Stimulated activated CD4-positive, alpha-beta T cell treated with anti-CD3 and anti-CD28 coated beads, Interleukin-12 subunit alpha, Interleukin-12 subunit beta, amount 100 ng/mL, for 24 hours (primary cell): Measurements from ENCODE around the gene SPATA31D4.
"Not testable (repeated sequence)": the region's sequence is repeated elsewhere in the genome, so short reads cannot be mapped to it uniquely, and the experiment has no call there.

Experiments
- DNase-seq, 2 experiments: peaks; one replicate each; pipeline ENCODE4 v3.0.0-alpha.2; 2020; ENCODE audit warnings: low read depth in 2 of 2

SPATA31D4 gene

DNA sequence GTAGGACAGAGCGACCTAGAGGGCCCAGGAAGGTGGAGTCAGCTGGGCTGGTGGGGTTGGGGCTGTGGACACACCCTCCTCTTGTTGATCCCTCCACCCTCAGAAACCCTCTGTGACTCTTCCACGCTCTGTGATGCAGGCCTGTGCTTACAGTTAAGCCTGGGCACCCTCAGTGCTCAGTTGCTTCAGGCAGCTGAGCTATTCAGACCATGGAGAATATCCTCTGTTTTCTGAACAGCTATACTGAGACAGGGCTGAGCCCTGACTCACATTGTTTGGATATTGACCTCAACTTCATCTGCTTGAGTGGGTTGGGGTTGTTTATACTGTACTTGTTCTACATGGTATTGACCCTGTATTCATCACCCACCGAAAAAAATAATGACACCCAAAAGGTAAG lies at the start of gene SPATA31D4:
SPATA31D4 (plus strand) TSS at position 124 of the 400 bp plus-strand sequence; CDS start at position 210, 86 bp downstream.
- not testable (repeated sequence) for DNase-seq

DNA sequence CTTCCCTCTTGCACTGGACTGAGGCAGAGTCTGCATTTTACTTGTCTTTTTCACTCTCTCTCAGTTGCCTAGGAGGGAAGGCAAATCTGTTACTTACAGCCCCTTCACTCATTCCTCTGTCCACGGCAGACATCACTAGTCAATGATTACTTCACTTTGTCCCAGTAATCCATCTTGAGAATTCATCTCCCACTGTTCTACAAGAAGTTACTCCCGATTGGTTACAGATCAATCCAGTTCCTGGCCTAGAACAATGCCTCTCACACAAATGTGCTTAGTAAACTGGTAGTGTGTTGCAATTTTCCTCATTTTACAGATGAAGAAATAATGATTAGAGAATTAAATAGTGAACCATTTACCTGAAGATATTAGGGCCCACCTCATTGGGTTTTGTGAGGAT lies 49.7 kb upstream of the SPATA31D4 start:
- no peak for DNase-seq

DNA sequence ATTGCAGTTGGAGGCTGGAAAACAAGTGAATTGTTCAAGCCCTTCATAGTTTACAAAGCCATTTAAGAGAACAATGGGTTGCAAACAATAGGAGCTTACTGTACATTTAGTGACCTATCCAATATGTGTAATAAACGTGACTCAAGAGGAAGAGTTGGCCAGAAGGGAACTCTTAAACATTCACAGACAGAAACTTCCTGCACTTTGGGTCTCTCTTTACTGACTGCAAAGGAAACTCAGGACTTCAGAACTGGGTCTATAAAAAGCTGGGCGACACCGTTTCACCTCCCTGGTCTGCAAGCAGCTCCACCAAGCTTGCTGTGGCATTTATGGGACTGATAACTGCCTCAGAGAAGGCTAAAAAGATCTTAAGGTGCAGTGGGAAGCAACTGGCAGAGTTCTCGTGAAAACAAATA lies 48.7 kb upstream of the SPATA31D4 start:
- no peak for DNase-seq

DNA sequence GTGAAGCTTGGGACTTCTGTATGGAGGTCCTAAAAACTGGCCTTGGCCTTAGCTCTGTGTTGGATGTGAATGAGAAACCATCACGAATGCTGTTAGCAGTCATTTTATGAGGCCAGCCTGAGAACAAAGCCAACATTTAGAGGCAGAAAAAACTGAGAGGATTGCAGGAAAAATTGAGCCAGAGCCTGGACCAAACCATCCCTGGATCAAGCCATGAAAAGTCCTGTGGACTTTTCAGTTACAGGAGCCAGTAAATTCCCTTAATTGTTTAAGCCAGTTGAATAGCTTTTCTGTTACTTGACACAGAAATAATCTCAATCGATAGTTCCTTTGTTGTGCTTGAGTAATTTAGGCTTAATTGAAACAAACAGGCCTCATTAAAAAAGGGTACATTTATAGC lies 42.6 kb upstream of the SPATA31D4 start:
- DNase-seq, result no peak

DNA sequence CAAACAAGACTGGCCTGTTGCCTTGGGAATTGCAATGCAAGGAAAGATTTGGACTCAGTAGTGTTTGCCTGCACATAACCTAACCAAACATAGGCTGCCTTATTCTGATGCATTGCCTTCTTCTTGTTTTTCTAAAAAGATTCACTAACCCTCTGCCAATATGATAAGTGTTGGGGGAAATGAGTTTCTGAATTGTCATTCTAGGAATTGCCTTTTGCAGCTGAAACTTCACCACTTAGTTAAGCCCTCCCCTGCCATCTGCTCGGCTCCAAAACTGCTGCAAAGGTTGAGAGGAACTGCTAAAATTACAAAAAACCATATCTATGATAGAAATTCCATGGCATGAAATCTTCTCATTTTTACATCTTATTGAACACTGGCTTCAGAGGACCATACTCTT lies 41.6 kb upstream of the SPATA31D4 start:
- no peak for DNase-seq

DNA sequence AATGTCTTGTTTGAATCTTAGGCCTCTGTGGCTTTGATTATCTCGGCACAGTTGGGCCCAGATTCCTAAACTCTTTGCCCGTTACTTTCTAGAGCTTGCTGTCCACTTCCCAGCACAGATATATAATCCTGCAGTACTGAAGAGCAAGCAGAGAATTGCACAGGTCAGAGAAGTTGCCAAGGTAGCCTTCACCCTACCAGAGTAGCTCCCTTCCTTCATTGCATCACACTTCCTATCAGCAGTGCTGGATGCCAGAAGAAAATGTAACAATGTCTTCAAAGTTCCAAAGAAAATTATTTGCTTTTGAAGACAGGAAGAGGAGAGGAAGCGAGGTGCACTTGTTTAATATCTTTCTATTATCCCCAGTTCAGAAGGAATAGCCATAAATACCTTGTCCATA lies 38.1 kb upstream of the SPATA31D4 start:
- DNase-seq, result no peak

DNA sequence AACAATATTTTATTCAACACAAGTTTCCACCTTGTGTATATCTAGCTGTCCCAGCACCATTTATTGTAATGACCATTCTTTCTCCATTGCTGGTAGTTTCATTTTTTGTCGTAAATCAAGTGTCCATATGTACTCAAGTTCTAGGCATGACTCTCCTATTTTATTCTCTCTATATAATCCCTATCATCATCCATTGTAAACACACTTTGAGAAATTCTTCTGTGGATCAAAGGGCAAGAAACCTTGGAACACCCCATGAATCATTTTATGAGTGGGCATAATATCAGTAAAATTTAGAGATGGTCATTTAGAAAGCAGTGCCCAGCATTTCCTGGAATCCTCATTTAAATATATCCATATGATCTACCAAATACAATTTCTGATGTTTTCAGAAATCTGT lies 35.8 kb upstream of the SPATA31D4 start:
- DNase-seq, result no peak

DNA sequence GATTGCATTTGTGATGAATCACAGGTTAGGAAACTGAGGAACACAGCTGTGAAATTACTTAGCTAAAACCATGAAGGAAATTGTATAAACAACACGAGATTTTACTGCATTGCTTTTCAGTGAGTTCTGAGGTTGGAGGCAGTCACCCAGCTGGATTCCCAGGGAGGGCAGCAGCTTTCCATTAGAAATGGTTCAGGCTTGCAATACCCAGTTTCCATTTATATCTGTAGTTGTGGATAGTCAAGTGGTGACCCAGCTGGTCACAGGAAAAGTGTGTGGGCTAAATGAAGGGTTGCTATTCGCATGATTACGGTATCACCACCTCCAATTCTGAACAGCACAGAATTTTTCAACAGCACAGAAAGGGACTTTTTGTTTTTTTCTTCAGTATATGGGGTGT lies 34.3 kb upstream of the SPATA31D4 start:
- no peak for DNase-seq

DNA sequence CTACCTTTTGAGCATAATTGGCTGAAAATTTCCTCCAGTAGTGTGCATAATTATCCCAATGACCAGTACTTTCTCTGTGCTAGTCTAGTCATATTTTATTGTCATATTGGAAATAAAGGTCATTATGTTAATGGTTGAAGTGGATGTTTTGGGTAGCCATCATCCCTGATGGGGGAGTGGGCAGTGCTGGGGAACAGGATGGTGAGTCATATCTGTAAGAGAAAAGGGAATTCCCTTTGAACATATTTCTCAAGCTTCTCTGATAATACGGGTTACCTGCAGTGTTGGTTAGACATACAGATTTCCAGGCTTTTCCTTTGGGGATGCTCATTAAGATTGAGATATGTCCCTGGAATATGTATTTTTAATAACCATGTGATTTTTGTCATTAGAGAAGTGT lies 33.3 kb upstream of the SPATA31D4 start:
- DNase-seq, result no peak

DNA sequence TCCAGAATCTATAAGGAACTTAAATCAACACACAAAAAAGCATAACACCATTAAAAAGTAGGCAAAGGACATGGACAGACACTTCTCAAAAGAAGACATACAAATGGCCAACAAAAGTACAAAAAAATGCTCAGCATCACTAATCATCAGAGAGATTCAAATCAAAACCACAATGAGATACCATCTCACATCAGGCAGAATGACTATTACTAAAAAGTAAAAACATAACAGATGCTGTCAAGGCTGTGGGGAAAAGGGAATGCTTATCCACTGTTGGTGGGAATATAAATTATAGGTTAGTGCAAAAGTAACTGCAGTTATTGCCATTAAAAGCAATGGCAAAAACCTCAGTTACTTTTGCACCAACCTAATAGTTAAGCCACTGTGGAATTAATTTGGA lies 32.2 kb upstream of the SPATA31D4 start:
- no peak for DNase-seq

DNA sequence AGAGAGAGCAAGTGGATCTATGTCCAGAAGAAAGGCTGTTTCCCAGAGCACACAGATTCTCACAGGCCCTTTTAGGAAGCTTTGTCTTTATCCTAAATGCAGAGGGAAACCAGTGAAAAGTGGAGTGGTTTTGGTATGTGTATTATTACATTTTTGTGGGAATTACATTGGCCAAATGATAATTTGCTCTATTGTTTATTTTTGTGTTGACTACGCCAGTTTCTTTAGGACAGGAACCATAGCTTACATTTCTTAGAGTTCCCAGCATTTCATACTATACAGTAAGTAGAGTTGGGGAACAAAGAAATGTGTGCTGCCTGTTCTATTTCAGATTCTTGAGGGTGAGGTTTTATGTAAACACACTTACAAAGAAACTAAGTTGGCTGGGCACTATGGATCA lies 29.4 kb upstream of the SPATA31D4 start:
- no peak for DNase-seq

DNA sequence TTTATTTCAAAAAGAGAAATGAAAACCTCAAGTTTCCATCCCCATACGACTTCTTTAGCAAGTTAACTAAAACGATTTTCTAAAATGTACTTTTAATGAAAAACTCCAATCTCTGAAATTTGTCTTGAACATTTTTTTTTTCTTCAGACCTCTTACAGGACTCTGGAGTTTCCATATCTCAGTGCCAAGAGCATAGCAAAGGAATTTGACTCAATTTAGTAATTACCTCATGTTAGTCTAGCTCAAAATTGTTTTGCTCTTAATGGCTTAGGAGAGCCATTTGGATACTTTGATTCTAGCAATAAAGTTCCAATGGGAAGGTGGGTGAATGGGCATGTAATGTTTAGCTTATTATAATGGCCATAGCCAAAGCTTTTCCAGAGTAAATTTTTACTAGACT lies 26.0 kb upstream of the SPATA31D4 start:
- DNase-seq, result no peak

DNA sequence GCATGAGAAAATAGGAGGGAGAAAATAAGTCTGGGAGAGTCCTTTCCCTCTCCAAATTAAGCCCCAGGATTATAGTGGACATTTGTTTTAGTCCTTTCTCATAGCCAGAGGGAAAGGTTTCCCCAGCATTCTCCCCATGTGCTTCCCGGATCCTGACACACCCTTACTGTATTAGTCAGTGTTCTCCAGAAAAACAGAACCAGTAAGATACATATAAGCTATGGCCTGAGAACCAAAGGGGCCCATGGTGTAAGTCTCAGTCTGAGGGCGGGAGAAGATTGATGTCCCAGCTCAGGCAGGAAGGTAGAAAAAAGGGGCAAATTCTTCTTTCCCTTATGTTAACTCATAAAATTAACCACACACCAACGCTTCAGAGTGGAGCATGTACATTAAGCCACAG lies 25.6 kb upstream of the SPATA31D4 start:
- DNase-seq, result no peak

DNA sequence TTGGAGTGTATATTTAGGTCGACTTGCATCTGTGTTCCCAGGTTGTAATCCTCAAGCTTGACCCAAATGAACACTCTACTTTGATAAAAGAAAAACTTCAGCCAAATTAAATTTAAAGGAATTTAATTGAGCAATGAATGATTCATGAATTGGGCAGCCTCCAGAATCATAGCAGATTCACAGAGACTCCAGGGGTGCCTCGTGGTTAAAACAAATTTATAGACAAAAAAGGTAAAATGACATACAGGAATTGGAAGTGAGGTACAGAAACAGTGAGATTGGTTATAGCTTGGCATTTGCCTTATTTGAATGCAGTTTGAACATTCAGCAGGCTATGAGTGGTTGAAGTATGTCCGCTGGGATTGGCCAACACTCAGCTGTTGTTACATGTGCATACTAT lies 21.6 kb upstream of the SPATA31D4 start:
- no peak for DNase-seq

DNA sequence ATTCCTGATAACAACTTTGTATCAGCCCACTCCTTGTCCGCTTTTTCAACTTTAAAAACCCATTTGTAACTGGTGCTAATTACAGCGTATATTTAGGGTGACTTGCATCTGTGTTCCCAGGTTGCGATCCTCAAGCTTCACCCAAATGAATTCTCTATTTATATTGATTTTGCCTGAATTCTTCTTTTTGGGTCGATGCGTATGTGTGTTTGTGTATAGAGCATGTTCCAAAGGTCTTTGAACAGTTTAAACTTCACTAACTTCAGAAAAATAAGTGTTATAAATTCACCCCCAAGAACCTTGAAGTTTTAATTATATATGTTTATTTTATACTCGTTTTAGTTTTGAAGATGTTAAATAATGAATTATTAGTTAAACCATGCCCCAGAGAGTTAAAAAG lies 16.1 kb upstream of the SPATA31D4 start:
- no peak for DNase-seq

DNA sequence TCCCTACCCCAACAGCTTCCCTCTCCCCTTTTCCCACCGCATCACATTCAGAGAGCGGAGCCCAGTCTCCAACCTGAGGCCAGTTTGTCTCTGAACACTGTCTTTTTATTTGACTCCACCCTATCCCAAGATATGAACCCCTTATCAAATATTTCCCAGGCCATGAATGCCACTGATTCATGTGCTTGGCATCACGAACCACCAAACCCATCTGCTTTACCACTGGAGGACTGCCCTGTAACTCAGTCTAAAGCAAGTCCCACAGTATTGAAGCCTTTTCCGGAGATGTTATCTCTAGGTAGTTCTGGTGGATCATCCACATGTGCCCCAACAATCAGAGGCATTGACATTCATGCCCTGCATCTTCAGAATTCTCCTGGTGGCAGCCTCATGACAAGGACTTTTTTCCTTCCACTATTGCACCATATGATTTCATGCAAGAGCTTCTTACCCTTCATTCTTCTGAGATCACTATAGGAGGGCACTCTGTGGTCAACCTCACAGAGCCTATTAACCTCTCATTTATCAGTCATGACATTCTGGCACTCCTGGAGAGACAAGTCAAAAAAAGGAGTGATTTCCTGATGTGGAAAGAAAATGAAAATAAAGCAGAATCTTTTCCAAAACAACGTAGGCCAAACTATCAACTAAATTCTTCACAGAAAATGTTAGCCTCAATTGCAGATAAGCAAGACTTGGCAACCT lies 12.3 kb upstream of the SPATA31D4 start:
- DNase-seq, result no peak

DNA sequence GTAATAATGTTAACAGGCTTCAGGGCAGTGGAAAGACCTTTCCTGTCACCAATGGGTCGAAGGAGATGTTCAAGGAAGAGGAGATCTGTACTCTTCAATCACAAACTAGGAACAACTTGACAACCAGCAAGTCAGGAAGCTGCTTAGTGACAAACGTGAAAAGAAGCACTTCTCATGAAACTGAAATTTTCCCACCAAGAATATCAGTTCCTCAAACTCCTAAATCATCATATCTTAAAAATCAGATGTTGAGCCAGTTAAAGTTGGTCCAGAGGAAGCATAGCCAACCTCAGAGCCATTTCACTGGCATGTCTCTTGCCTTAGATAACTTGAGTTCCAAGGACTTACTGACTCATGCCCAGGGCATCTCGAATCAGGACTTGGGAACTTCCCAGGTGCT lies 9.7 kb upstream of the SPATA31D4 start:
- DNase-seq, result not testable (repeated sequence)

DNA sequence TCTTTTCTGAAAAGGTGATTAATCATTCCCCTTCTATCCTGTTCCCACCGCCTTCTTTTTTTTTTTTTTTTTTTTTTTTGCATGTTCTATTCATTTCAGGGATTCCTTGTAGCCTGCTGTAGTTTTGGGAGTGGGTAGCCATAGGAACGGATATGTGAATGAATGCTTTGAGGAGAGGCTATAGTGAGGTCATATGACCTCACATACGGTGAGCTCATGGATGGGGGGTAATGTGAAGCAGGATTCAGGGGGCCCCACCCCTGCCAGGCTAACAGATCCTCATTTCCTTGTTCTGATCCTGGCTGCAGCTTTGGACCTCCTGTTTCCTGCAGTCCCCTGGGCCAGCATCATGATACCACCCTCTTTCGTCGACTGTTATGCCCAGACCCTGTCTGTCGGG lies 1.9 kb downstream of the SPATA31D4 start:
- DNase-seq, result not testable (repeated sequence)

DNA sequence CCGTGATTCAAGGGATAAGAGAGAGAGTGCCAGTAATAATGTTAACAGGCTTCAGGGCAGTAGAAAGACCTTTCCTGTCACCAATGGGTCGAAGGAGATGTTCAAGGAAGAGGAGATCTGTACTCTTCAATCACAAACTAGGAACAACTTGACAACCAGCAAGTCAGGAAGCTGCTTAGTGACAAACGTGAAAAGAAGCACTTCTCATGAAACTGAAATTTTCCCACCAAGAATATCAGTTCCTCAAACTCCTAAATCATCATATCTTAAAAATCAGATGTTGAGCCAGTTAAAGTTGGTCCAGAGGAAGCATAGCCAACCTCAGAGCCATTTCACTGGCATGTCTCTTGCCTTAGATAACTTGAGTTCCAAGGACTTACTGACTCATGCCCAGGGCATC lies 5.3 kb downstream of the SPATA31D4 start:
- not testable (repeated sequence) for DNase-seq

DNA sequence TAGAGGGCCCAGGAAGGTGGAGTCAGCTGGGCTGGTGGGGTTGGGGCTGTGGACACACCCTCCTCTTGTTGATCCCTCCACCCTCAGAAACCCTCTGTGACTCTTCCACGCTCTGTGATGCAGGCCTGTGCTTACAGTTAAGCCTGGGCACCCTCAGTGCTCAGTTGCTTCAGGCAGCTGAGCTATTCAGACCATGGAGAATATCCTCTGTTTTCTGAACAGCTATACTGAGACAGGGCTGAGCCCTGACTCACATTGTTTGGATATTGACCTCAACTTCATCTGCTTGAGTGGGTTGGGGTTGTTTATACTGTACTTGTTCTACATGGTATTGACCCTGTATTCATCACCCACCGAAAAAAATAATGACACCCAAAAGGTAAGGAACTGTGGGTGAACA lies 15.2 kb downstream of the SPATA31D4 start, which contains the start of gene SPATA31D3:
SPATA31D3 (plus strand) TSS at position 108 of the 400 bp plus-strand sequence; CDS start at position 194, 86 bp downstream.
- not testable (repeated sequence) for DNase-seq

DNA sequence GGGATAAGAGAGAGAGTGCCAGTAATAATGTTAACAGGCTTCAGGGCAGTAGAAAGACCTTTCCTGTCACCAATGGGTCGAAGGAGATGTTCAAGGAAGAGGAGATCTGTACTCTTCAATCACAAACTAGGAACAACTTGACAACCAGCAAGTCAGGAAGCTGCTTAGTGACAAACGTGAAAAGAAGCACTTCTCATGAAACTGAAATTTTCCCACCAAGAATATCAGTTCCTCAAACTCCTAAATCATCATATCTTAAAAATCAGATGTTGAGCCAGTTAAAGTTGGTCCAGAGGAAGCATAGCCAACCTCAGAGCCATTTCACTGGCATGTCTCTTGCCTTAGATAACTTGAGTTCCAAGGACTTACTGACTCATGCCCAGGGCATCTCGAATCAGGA lies 20.4 kb downstream of the SPATA31D4 start:
- not testable (repeated sequence) for DNase-seq

DNA sequence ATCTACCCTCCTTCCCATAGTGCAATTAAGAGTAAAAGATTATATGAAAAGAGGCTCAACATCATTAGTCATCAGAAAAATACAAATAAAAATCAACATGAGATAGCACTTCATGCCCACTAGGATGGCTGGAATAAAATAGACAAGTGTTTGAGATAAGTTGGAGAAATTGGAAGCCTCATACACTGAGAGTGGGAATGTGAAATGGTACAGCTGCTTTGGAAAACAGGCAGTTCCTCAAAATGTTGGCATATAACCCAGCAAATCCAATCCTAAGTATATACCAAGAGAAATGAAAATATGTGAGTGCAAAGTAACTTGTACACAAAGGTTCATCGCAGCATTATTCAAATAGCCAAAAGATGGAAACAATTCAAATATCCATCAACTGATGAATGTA lies 24.9 kb downstream of the SPATA31D4 start:
- no peak for DNase-seq

DNA sequence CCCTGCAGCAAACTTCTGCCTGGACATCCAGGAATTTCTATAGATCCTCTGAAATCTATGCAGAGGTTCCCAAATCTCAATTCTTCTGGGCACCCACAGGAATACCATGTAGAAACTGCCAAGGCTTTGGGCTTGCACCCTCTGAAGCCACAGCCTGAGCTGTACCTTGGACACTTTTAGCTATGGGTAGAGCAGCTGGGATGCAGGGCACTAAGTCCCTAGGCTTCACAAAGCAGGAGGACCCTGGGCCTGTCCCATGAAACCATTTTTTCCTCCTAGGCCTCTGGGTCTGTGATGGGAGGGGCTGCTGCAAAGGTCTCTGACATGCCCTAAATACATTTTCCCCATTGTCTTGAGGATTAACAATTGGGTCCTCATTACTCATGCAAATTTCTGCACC lies 27.4 kb downstream of the SPATA31D4 start:
- no peak for DNase-seq
